Aorta (tissue), 5 donors: ENCODE measurements around the gene AKT3. TPM values are rescaled to one million over a fixed set of nuclear protein-coding genes. Genes with fewer than 3 reads are reported as not detected.

ENCODE experiments used
- ATAC-seq: fragments of 200-7000 bp; cut with Tn5 transposase; one replicate; pipeline ENCODE4 v1.9.1; 2022; ENCODE audit warnings: moderate library complexity; ENCODE audit not compliant: low FRiP score
- DNase-seq, 2 donors: peaks; one replicate each; pipeline ENCODE4 v3.0.0-alpha.2; 2020
- H3K27ac ChIP-seq, 2 donors: one replicate each; pipeline ENCODE4 v1.5.1; 2013; ENCODE audit warnings: low read length in 2 of 2, mild to moderate bottlenecking in 2 of 2, moderate library complexity in 2 of 2, control low read depth in 1 of 2, inconsistent platforms in 1 of 2, low read depth in 1 of 2
- H3K27me3 ChIP-seq, 2 donors: one replicate each; pipeline ENCODE4 v1.6.1; 2013; ENCODE audit warnings: control low read depth in 1 of 2, low read length in 1 of 2, mild to moderate bottlenecking in 1 of 2, moderate library complexity in 1 of 2; ENCODE audit not compliant: insufficient read depth in 2 of 2, control insufficient read depth in 1 of 2
- H3K36me3 ChIP-seq, 2 donors: one replicate each; pipeline ENCODE4 v1.6.1; 2013; ENCODE audit warnings: control low read depth in 1 of 2, low read length in 1 of 2, mild to moderate bottlenecking in 1 of 2; ENCODE audit not compliant: insufficient read depth in 2 of 2, control insufficient read depth in 1 of 2
- H3K4me1 ChIP-seq, 2 donors: one replicate each; pipeline ENCODE4 v1.6.1; 2013; ENCODE audit warnings: low read length in 2 of 2, control low read depth in 1 of 2, mild to moderate bottlenecking in 1 of 2, moderate library complexity in 1 of 2; ENCODE audit not compliant: insufficient read depth in 2 of 2, control insufficient read depth in 1 of 2
- H3K4me3 ChIP-seq, 2 donors: one replicate each; pipeline ENCODE4 v1.5.1; 2013; ENCODE audit warnings: low read length in 2 of 2, control low read depth in 1 of 2, mild to moderate bottlenecking in 1 of 2
- H3K9me3 ChIP-seq: one replicate; pipeline ENCODE4 v1.6.1; 2013; ENCODE audit warnings: mild to moderate bottlenecking, low read length; ENCODE audit not compliant: control insufficient read depth
- WGBS, 2 donors: extraction: QIAGEN DNeasy Blood & Tissue Kit; methylation state at CpG; one replicate each; pipeline ENCODE4 v1.1.7; 2013; 5-methylcytosine and 5-hydroxymethylcytosine counted together
- intact Hi-C, 2 donors: fragments of 100-400 bp; cut with DNase I; formaldehyde crosslinking; loops; one replicate each; pipeline versions ENCODE4 v1.14.2 to v1.15.0; 2022
- polyA plus RNA-seq, 2 donors: library from polyadenylated mRNA; stranded (reverse); fragments of 200-250 nt; gene quantifications; one replicate each; pipeline ENCODE4 v1.2.3, GENCODE V29; 2013
- total RNA-seq, 2 donors: library from RNA; stranded (reverse); fragmentation: NEBNext Ultra II Directional; extraction: Animal tissue kit (Norgen Biotek cat#: 25700); gene quantifications; one replicate each; pipeline ENCODE4 v1.2.1, GENCODE V29; 2021
- donor health status: healthy with polysubstance abuse.
- donor health status: Bipolar disorder and iron deficiency.
- donor health status: DM: no; HTN: no; CAD: no.
- donor health status: DM: no; HTN: no; CAD: no.
- donor health status: DM: yes; HTN: yes; CAD: no.

The AKT3 gene
- total and polyA plus RNA-seq, 4 donors: 18.6 to 177 (median 104) TPM

DNA sequence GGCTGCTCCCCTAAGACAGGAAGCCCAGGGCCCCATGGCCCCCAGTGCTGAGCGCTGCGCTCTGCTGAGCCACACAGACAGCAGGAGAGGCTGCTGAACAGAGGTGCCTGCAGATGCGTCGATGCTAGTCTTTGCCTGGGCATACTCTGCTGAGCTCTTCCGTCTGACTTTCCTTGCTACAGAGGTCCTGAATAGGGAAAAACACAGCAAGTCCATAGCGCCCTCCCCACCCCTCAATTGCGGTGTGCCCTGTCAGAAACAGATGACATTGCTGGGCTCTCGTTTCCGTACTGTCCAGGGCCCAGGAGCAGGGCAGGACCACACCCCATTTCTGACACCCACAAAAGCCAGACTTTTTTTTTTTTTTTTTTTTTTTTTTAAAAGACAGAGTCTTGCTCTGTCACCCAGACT lies 341.7 kb downstream of the AKT3 start:
- Histone ChIP-seq H3K4me1 (no peaks in the 10 kb centered on the region), H3K36me3 (peaks cover 6 to 11% of the 10 kb centered on the region in 2 donors), H3K9me3 (no peaks in the 10 kb centered on the region), H3K4me3 (no peak overlapping the region), H3K27ac (no peak overlapping the region), H3K27me3 (no peaks in the 10 kb centered on the region)
- no peak for ATAC-seq
- intact Hi-C loops: no loop called here
- DNase-seq: no peak
- 90 to 91% methylated on average over 9 of the region's 9 CpGs for WGBS, 2 donors

DNA sequence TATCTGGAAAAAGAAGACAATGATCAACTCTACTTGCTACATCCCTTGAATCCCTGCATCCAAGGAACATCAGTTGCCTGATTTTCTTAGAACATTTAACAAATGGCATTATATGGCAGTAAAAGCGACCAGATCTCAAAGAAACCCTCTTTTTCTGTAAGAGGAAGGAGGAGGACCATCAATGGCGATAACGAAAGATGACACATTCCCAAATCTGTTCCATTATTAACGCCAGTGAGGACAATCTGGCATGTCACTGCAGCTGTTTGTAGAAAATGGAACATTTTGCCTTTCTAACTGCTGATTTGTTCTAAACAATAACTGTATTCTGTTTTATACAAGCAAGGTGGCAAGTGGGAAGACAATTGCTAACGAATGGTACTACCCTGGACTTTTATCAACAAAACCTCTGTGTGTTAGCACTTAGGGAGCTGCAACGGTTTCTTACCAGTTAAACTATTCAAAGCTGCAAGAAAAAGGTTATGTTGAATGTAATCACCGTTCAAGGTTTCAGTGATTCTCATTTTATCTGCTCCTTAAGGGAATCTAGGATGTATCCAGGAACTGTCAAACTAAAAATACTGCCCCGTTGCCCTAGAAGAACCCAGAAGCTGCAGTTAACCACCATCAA lies 342.3 kb downstream of the AKT3 start:
- intact Hi-C loops: no loop called here
- H3K4me3 ChIP-seq: no peak overlapping the region
- 87 to 89% methylated on average over 8 of the region's 8 CpGs for WGBS, 2 donors
- peaks cover 6 to 11% of the 10 kb centered on the region in 2 donors for H3K36me3 ChIP-seq
- H3K27ac ChIP-seq: no peak overlapping the region
- no peaks in the 10 kb centered on the region for H3K9me3 ChIP-seq
- ATAC-seq (no peak), DNase-seq (no peak)
- no peaks in the 10 kb centered on the region for H3K27me3 ChIP-seq
- H3K4me1 ChIP-seq: no peaks in the 10 kb centered on the region

DNA sequence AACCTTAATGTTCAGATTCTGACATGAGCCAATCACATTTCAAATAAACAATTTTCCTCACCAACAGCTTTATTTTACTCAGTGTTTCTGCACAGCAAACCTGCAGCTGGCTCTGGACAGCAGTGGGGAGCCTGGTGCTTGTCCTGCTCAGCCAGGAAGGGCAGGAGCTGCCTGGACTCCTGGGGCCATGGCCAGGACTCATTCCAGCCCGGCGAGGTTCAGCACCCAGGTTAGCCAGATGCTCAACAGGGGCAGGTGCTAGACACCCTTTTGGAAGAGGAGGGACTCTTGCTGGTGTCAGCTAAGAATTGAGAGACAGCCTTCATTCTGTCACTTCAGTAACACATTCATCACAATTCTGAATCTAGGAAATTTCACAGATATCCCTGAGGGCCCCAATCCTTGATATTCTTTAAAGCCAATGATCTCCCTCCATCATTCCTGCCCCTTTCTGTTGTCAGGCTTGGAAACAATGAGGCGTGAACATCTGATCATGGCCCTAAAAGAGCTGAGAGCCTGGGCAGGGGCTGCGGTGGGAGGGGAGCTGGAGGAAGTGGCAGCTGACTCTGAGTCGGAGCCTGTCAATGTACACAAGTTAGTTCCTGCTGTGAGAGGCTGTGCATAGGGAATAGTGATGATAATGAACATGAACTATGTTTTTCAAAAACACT lies 342.9 kb downstream of the AKT3 start:
- DNase-seq (no peak), ATAC-seq (no peak)
- Histone ChIP-seq H3K27me3 (no peaks in the 10 kb centered on the region), H3K27ac (no peak overlapping the region), H3K4me3 (no peak overlapping the region), H3K9me3 (no peaks in the 10 kb centered on the region), H3K4me1 (no peaks in the 10 kb centered on the region), H3K36me3 (peaks cover 6 to 11% of the 10 kb centered on the region in 2 donors)
- 75 to 83% methylated on average over 5 of the region's 5 CpGs for WGBS, 2 donors
- intact Hi-C loops: no loop called here

DNA sequence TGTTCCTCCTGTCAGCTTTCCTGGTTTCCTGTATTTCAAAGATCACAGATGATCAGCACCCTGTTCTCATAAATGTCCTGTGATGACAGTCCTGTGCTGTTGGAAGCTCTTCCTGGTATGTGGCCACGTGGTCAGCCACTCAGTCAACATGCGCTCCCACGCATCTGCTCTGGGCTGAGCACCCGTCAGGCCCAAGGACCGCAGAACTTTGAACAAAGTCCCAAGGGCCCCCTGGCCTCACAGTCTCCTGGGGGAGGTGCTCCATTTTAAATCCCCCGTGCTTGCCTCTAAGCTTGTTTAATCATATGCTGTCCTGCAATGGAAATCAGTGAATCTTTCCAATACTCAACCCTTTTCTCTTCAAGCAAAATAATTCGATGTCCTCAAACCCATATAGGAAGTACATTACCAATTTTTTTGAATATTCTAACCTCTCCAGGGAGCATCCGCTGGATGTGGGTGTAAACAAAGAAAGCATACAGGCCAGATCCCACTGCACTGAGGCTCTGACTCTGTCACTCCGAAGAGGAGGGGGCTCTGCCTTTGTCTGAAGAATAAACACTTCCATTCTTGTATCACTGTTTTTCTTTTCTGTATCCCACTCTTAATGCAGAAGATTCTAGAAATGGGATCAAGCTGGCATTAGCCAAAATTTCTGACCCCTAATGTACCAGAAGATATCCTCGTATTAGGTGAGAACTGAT lies 343.9 kb downstream of the AKT3 start:
- Histone ChIP-seq H3K27me3 (no peaks in the 10 kb centered on the region), H3K4me1 (no peaks in the 10 kb centered on the region), H3K4me3 (no peak overlapping the region), H3K36me3 (peaks cover 3 to 11% of the 10 kb centered on the region in 2 donors), H3K9me3 (no peaks in the 10 kb centered on the region), H3K27ac (no peak overlapping the region)
- peak; percentile 52 for ATAC-seq
- WGBS, 2 donors: 84 to 87% methylated on average over 10 of the region's 10 CpGs
- no peak for DNase-seq
- intact Hi-C loops: no loop called here

DNA sequence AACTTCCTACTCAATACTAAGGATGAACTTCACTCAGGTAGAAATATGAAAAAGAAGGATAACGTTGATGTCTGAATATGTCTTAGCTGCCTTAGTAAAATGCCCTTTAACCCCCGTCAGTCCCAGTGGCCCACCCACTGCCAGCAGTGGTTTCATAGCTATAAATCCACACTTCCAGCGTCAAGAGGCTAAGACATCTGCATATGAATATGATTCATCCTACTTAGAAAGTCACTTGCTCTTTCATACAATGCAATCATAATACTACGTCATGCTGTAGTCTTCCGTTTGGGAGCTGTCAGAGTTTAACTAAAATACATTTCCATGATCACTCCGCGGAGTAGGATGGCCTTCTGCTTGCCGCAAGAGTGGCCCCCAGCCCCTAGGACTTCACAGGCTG lies 346.9 kb downstream of the AKT3 start:
- intact Hi-C loops: no loop called here
- Histone ChIP-seq H3K27me3 (no peaks in the 10 kb centered on the region), H3K27ac (no peak overlapping the region), H3K9me3 (no peaks in the 10 kb centered on the region), H3K4me1 (no peaks in the 10 kb centered on the region), H3K36me3 (peaks cover 3 to 5% of the 10 kb centered on the region in 2 donors), H3K4me3 (no peak overlapping the region)
- ATAC-seq (no peak), DNase-seq (no peak)
- 88 to 93% methylated on average over 8 of the region's 8 CpGs for WGBS, 2 donors

DNA sequence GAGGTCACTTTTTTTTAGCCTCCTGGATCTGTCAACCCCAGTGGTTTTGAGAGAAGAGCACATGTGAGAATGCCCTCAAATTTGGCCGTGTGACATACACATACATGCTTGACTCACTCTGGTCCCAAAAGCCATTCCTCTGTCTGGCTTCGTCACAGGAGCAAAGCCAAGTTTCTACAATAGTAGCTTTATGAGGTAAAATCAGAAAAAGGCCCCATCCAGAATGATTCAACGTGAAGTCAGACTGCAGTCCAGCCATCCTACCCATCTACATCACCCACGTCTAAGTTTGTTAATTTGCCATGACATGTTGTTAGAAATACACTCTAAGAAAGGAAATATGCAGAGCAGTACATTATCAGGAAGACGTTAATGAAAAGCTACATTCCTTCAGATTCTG lies 349.0 kb downstream of the AKT3 start:
- Histone ChIP-seq H3K27me3 (no peaks in the 10 kb centered on the region), H3K9me3 (no peaks in the 10 kb centered on the region), H3K4me3 (no peak overlapping the region), H3K36me3 (peaks cover 3 to 4% of the 10 kb centered on the region in 2 donors), H3K4me1 (no peaks in the 10 kb centered on the region), H3K27ac (peak overlapping the region in 1 of 2 donors; percentile 71)
- DNase-seq (no peak), ATAC-seq (no peak)
- WGBS, 2 donors: 11 to 18% methylated on average over 5 of the region's 5 CpGs
- intact Hi-C loops: no loop called here

DNA sequence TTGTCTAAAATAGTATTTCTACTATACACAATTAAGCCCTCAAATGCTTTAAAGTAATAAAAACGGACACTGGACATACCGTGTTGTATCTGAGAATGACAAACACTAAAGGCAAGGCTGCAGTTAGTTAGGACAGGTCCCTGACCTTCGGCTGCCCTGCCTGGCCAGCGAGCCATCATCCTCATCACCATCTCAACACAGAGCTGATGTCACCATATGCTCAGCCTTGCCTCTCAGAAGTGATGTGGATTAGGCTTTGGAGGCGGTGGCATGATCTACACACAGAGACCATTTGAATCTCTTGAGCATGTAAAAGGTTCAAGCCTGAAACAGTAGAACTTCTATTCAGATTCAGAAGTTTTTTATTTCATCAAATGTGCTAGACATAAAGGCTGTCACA lies 349.5 kb downstream of the AKT3 start:
- intact Hi-C loops: no loop called here
- peaks cover 1 to 3% of the 10 kb centered on the region in 2 donors for H3K36me3 ChIP-seq
- no peak overlapping the region for H3K27ac ChIP-seq
- 81 to 92% methylated on average over 5 of the region's 5 CpGs for WGBS, 2 donors
- DNase-seq: no peak
- no peaks in the 10 kb centered on the region for H3K27me3 ChIP-seq
- H3K4me3 ChIP-seq: no peak overlapping the region
- H3K4me1 ChIP-seq: no peaks in the 10 kb centered on the region
- H3K9me3 ChIP-seq: no peaks in the 10 kb centered on the region
- no peak for ATAC-seq

DNA sequence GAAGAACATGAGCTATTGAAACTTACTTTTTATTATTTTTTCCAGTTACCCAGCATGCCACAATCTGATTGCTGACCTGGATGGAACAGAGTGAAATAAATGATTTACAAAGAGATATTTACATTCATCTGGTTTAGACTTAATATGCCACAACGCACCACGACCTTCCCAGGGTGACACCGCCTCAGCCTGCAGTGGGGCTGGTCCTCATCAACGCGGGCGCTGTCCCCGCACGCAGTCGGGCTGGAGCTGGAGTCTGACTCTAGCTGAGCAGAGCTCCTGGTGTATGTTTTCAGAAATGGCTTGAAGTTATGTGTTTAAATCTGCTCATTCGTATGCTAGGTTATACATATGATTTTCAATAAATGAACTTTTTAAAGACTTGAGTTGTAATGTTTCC lies 350.3 kb downstream of the AKT3 start:
- intact Hi-C loops: no loop called here
- Histone ChIP-seq H3K4me3 (no peak overlapping the region), H3K4me1 (no peaks in the 10 kb centered on the region), H3K36me3 (peaks cover 1 to 3% of the 10 kb centered on the region in 2 donors), H3K27me3 (no peaks in the 10 kb centered on the region), H3K9me3 (no peaks in the 10 kb centered on the region), H3K27ac (no peak overlapping the region)
- WGBS, 2 donors: 94 to 95% methylated on average over 10 of the region's 10 CpGs
- DNase-seq: no peak
- no peak for ATAC-seq

DNA sequence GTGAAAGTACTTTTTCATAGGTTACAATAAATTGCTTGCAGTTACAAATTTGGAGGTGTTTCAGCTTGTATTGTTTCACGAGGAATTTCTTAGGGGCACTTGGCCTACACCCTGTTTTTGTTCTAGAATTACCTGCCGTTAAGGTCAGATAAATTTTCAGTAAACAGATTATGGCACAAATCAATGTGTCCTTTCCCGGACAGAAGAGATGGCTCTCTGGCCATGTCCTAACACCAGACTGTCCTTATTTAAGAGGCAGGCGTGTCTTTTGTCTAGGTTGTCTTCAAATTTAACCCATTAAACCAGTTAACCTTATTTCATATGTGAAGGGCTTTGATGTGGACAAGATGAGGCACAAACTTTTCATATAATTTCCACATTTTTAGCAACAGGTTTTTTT lies 350.8 kb downstream of the AKT3 start:
- Histone ChIP-seq H3K4me3 (no peak overlapping the region), H3K9me3 (no peaks in the 10 kb centered on the region), H3K27ac (no peak overlapping the region), H3K36me3 (peaks cover under 1 to 3% of the 10 kb centered on the region in 2 donors), H3K4me1 (no peaks in the 10 kb centered on the region), H3K27me3 (no peaks in the 10 kb centered on the region)
- 79% methylated on average over 4 of the region's 4 CpGs for WGBS, 2 donors
- DNase-seq (no peak), ATAC-seq (no peak)
- intact Hi-C loops: no loop called here
